IMR-90 (cell line): ENCODE results near the gene PAPSS2. TPM values are rescaled to one million over a fixed set of nuclear protein-coding genes. Genes with fewer than 3 reads are reported as not detected.

Experiments used
- ATAC-seq: fragments of 200-7000 bp; cut with Tn5 transposase; 2 replicates; pipeline ENCODE4 v1.9.1; 2020; ENCODE audit warnings: low read depth, mild to moderate bottlenecking, moderate library complexity
- BruUV-seq: library from RNA; stranded (reverse); fragments of 400-500 nt; replicated peaks from 2 replicates; lab custom pipeline; 2021; lab: Mats Ljungman, UMichigan
- CTCF ChIA-PET: fragments of 300-600 bp; formaldehyde crosslinking; extraction: SDS; loops from one replicate; lab custom pipeline; 2021; ENCODE audit warnings: antibody characterized with exemption; lab: Yijun Ruan, JAX
- POLR2A ChIA-PET: fragments of 300-600 bp; sonication (Branson Sonifier 250); formaldehyde crosslinking; loops from one replicate; lab custom pipeline; 2022; ENCODE audit warnings: antibody characterized with exemption; ENCODE audit not compliant: unreplicated experiment; lab: Charles Lee
- DNase-seq: peaks from one replicate; pipeline ENCODE4 v3.0.0; 2013
- H2AFZ ChIP-seq: replicated peaks from 2 replicates; pipeline ENCODE3; 2013; ENCODE audit warnings: low read length, mild to moderate bottlenecking; ENCODE audit not compliant: poor library complexity
- H2AK5ac ChIP-seq: 2 replicates; pipeline ENCODE4 v1.6.1; 2013; ENCODE audit warnings: low read depth, low read length, inconsistent platforms
- H2AK9ac ChIP-seq: replicated peaks from 2 replicates; pipeline ENCODE3; 2013; ENCODE audit warnings: mild to moderate bottlenecking, low read depth, low read length, moderate library complexity; ENCODE audit not compliant: poor library complexity
- H2BK120ac ChIP-seq: 2 replicates; pipeline ENCODE4 v1.6.1; 2013; ENCODE audit warnings: low read depth, low read length, inconsistent platforms
- H2BK15ac ChIP-seq: 3 replicates; pipeline ENCODE4 v1.6.1; 2013; ENCODE audit warnings: low read depth, low read length, inconsistent platforms
- H2BK20ac ChIP-seq: 2 replicates; pipeline ENCODE4 v1.6.1; 2013; ENCODE audit warnings: low read depth, mild to moderate bottlenecking, inconsistent platforms, low read length, moderate library complexity
- H2BK5ac ChIP-seq: 2 replicates; pipeline ENCODE4 v1.6.1; 2013; ENCODE audit warnings: mild to moderate bottlenecking, low read depth, low read length, inconsistent platforms; ENCODE audit not compliant: poor library complexity, severe bottlenecking
- H3K14ac ChIP-seq: replicated peaks from 2 replicates; pipeline ENCODE4 v1.6.1; 2013; ENCODE audit warnings: low read depth, low read length, inconsistent platforms
- H3K18ac ChIP-seq: 2 replicates; pipeline ENCODE4 v1.6.1; 2013; ENCODE audit warnings: low read depth, low read length, control low read depth
- H3K23ac ChIP-seq: 2 replicates; pipeline ENCODE4 v1.6.1; 2013; ENCODE audit warnings: low read depth, low read length, inconsistent platforms
- H3K27ac ChIP-seq: 2 replicates; pipeline ENCODE4 v1.5.1; 2013; ENCODE audit warnings: mild to moderate bottlenecking, control low read depth, low read length; ENCODE audit not compliant: insufficient read depth
- H3K27me3 ChIP-seq: 2 replicates; pipeline ENCODE4 v1.6.1; 2013; ENCODE audit warnings: low read length; ENCODE audit not compliant: control insufficient read depth, insufficient read depth
- H3K36me3 ChIP-seq: 2 replicates; pipeline ENCODE4 v1.6.1; 2013; ENCODE audit warnings: low read length, mixed read lengths; ENCODE audit not compliant: control insufficient read depth, insufficient read depth
- H3K4ac ChIP-seq: 2 replicates; pipeline ENCODE4 v1.6.1; 2013; ENCODE audit warnings: low read depth, low read length, inconsistent platforms
- H3K4me1 ChIP-seq: 2 replicates; pipeline ENCODE4 v1.6.1; 2013; ENCODE audit warnings: low read length, mixed read lengths; ENCODE audit not compliant: control insufficient read depth, insufficient read depth
- H3K4me2 ChIP-seq: 2 replicates; pipeline ENCODE4 v1.6.1; 2013; ENCODE audit warnings: low read depth, mild to moderate bottlenecking, control low read depth, low read length, moderate library complexity
- H3K4me3 ChIP-seq: 2 replicates; pipeline ENCODE4 v1.5.1; 2013; ENCODE audit warnings: low read depth, mild to moderate bottlenecking, control low read depth, low read length, moderate library complexity; ENCODE audit not compliant: insufficient read depth
- H3K56ac ChIP-seq: 2 replicates; pipeline ENCODE4 v1.6.1; 2013; ENCODE audit warnings: low read length, inconsistent platforms; ENCODE audit not compliant: insufficient read depth; ENCODE audit errors: extremely low read depth
- H3K79me1 ChIP-seq, 2 experiments: 2 replicates each; pipeline ENCODE4 v1.6.1; 2013; ENCODE audit warnings: low read length in 2 of 2, inconsistent platforms in 1 of 2, low read depth in 1 of 2
- H3K9ac ChIP-seq: 2 replicates; pipeline ENCODE4 v1.6.1; 2013; ENCODE audit warnings: low read depth, low read length, control low read depth
- H3K9me1 ChIP-seq: 2 replicates; pipeline ENCODE4 v1.6.1; 2013; ENCODE audit warnings: low read length, inconsistent platforms; ENCODE audit not compliant: insufficient read depth
- H3K9me3 ChIP-seq: 2 replicates; pipeline ENCODE4 v1.6.1; 2013; ENCODE audit warnings: low read length; ENCODE audit not compliant: control insufficient read depth, insufficient read depth
- H4K20me1 ChIP-seq: 2 replicates; pipeline ENCODE4 v1.6.1; 2013; ENCODE audit warnings: low read length, inconsistent platforms; ENCODE audit not compliant: insufficient read depth
- H4K5ac ChIP-seq: 2 replicates; pipeline ENCODE4 v1.6.1; 2013; ENCODE audit warnings: mild to moderate bottlenecking, low read depth, low read length, control low read depth
- H4K8ac ChIP-seq, 2 experiments: 2 replicates each; pipeline ENCODE4 v1.6.1; 2013; ENCODE audit warnings: low read depth in 2 of 2, low read length in 2 of 2, control low read depth in 1 of 2, inconsistent platforms in 1 of 2
- H4K91ac ChIP-seq: 2 replicates; pipeline ENCODE4 v1.6.1; 2013; ENCODE audit warnings: low read depth, low read length, inconsistent platforms; ENCODE audit not compliant: insufficient read depth
- BHLHE40 ChIP-seq: fragments of 150-350 bp; IDR thresholded peaks from 2 replicates; pipeline ENCODE4 v1.6.1; 2016; ENCODE audit warnings: mild to moderate bottlenecking, low read depth, low read length
- CEBPB ChIP-seq: IDR thresholded peaks from 2 replicates; pipeline ENCODE4 v1.6.1; 2012; ENCODE audit warnings: low read depth, low read length, improper control_type of control experiment
- CHD1 ChIP-seq: IDR thresholded peaks from 2 replicates; pipeline ENCODE4 v1.6.1; 2012; ENCODE audit warnings: low read depth, low read length, improper control_type of control experiment
- ELK1 ChIP-seq: fragments of 150-350 bp; IDR thresholded peaks from 2 replicates; pipeline ENCODE4 v1.6.1; 2016; ENCODE audit warnings: low read depth, mild to moderate bottlenecking, low read length, moderate library complexity, borderline replicate concordance
- FOS ChIP-seq: fragments of 150-350 bp; IDR thresholded peaks from 2 replicates; pipeline ENCODE4 v1.6.1; 2016; ENCODE audit warnings: low read depth, low read length
- MAFK ChIP-seq: IDR thresholded peaks from 2 replicates; pipeline ENCODE4 v1.6.1; 2012; ENCODE audit warnings: low read depth, low read length, improper control_type of control experiment
- MXI1 ChIP-seq: IDR thresholded peaks from 2 replicates; pipeline ENCODE4 v1.6.1; 2012; ENCODE audit warnings: low read depth, mild to moderate bottlenecking, low read length, moderate library complexity, borderline replicate concordance
- NFE2L2 ChIP-seq: fragments of 150-350 bp; IDR thresholded peaks from 2 replicates; pipeline ENCODE4 v1.6.1; 2016; ENCODE audit warnings: low read depth, mild to moderate bottlenecking, low read length
- POLR2A ChIP-seq: IDR thresholded peaks from 2 replicates; pipeline ENCODE4 v1.6.1; 2012; ENCODE audit warnings: mild to moderate bottlenecking, low read depth, low read length
- SMC3 ChIP-seq: fragments of 150-350 bp; IDR thresholded peaks from 2 replicates; pipeline ENCODE4 v1.6.1; 2016; ENCODE audit warnings: low read depth, mild to moderate bottlenecking, antibody characterized with exemption, low read length, moderate library complexity
- USF2 ChIP-seq: fragments of 150-350 bp; IDR thresholded peaks from 2 replicates; pipeline ENCODE4 v1.6.1; 2017; ENCODE audit warnings: mild to moderate bottlenecking, antibody characterized with exemption, low read length, low read depth
- WGBS, 2 experiments: methylation state at CpG; one replicate each; pipeline versions ENCODE4 v1.1.5 to v1.1.7; 2013; ENCODE audit warnings: missing lambda C conversion rate in 2 of 2; ENCODE audit not compliant: insufficient read length in 1 of 2; ENCODE audit errors: extremely low coverage in 2 of 2; 5-methylcytosine and 5-hydroxymethylcytosine counted together
- dilution Hi-C: fragments of 300-500 bp; cut with HindIII; formaldehyde crosslinking; loops from one replicate; pipeline ENCODE4 v1.14.3; 2018; ENCODE audit warnings: low sequenced_read_pairs; ENCODE audit not compliant: unreplicated experiment
- in situ Hi-C: fragments of 300-500 bp; cut with MboI; formaldehyde crosslinking; loops from 3 replicates; pipeline ENCODE4 v1.14.3; 2019; ENCODE audit warnings: low sequenced_read_pairs, inconsistent platforms, mixed read lengths
- intact Hi-C: fragments of 100-400 bp; cut with micrococcal nuclease; formaldehyde crosslinking; loops from 2 replicates; pipeline ENCODE4 v1.10.0; 2022
- polyA plus RNA-seq, 3 experiments: library from polyadenylated mRNA; depleted of rRNA; stranded (reverse); fragments of >200 nt; gene quantifications; 2 replicates each; pipeline ENCODE4 v1.2.3, GENCODE V29; 2012; ENCODE audit warnings: low replicate concordance in 1 of 3
- total RNA-seq: library from RNA; depleted of rRNA; stranded (reverse); fragments of >200 nt; gene quantifications from 2 replicates; pipeline ENCODE4 v1.2.3, GENCODE V29; 2012

PAPSS2 gene
- total and polyA plus RNA-seq, 2 of the 4 experiments (the other 2 are of a cell fraction), result 55.0 to 63.3 TPM

DNA sequence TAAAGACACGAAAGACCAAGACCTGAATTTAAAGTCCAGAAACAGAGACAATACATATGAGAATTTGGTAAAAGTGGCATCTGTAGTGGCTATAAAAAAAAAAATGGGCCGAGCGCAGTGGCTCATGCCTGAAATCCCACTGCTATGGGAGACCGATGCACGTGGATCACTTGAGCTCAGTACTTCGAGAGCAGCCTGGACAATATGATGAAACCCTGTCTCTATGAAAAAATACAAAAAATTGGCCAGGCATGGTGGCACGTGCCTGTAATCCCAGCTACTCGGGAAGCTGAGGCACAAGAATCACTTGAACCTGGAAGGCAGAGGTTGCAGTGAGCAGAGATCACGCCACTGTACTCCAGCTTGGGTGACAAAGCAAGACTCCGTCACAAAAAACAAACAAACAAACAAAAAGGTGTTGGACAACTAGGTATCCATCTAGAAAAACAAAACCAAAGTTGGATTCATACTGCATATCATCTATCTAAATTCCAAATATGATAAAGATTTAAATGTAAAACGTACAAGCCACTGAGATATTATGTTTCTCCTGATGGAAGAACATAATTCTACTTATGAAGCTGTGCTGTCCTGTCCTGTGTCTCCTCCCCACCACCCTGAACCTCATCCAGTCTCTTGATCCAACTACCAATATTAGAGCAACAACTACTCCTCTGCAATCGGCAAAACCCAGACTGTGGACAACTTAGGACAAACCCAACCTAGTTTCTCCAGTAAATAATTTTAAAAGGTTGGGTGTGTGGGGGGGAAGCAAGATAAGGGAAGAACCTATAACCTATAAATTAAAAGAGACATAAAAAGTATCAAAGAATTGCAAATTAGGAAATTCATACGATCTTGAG lies 104.6 kb downstream of the PAPSS2 start:
- BruUV-seq, result no TSS peak
- Histone ChIP-seq H2BK5ac (no peak overlapping the region), H4K5ac (no peak overlapping the region), H3K9ac (no peak overlapping the region), H3K4me1 (peaks cover 6% of the 10 kb centered on the region), H3K9me3 (no peaks in the 10 kb centered on the region), H3K4me3 (no peak overlapping the region), H3K36me3 (peaks cover 20% of the 10 kb centered on the region), H2AK5ac (no peak overlapping the region), H4K8ac (no peak overlapping the region), H3K4ac (no peak overlapping the region), H2BK15ac (no peak overlapping the region), H3K9me1 (peaks cover 15% of the 10 kb centered on the region), H2AFZ (no peak overlapping the region), H2AK9ac (no peak overlapping the region), H3K79me1 (peaks cover 8 to 35% of the 10 kb centered on the region in 2 experiments; a peak in 3 of 4 replicates), H3K14ac (no peak overlapping the region), H3K27me3 (no peaks in the 10 kb centered on the region), H3K18ac (no peak overlapping the region), H4K20me1 (no peaks in the 10 kb centered on the region), H3K56ac (peak overlapping the region; percentile 10; the same call in 1 of the 2 replicates), H2BK20ac (no peak overlapping the region), H2BK120ac (no peak overlapping the region), H3K23ac (no peak overlapping the region), H3K27ac (no peak overlapping the region), H3K4me2 (no peak overlapping the region), H4K91ac (no peak overlapping the region)
- TF ChIP-seq MXI1 (no peak), CHD1 (no peak), SMC3 (no peak), BHLHE40 (no peak), CEBPB (no peak), MAFK (no peak), ELK1 (no peak), NFE2L2 (no peak), POLR2A (no peak), FOS (no peak), USF2 (no peak)
- DNase-seq (no peak), ATAC-seq (no peak)
- intact Hi-C loops (no loop called here), dilution Hi-C loops (no loop called here), in situ Hi-C loops (no loop called here)
- ChIA-PET POLR2A (no interaction called here), CTCF (interaction anchor here (0.6 kb wide), 1 partner anchor 258 kb away, joined by 4 read pairs; no protein-coding TSS in a partner anchor)
- 96% methylated on average over 4 of the region's 13 CpGs; no CpG with 5 or more reads in 1 of the 2 experiments for WGBS, 2 experiments
